Thyroid gland (tissue), 4 donors: ENCODE data around the gene NEDD4L.

Experiments used
- POLR2A ChIP-seq, 2 donors: fragments of 450-650 bp; IDR thresholded peaks; one replicate each; pipeline ENCODE4 v1.6.1; 2017; ENCODE audit warnings: antibody characterized with exemption in 2 of 2, mild to moderate bottlenecking in 2 of 2, moderate library complexity in 1 of 2
- TF ChIP-seq, protein P1 (sequence below), 6 experiments: fragments of 200-600 bp in 3 of 6; fragments of 450-650 bp in 3 of 6; sonication (generic) in 3 of 6; IDR thresholded peaks; one replicate each; pipeline ENCODE4 v1.5.1; 2016 to 2019; ENCODE audit warnings: antibody characterized with exemption in 6 of 6, mild to moderate bottlenecking in 2 of 6, inconsistent platforms in 1 of 6, moderate library complexity in 1 of 6

DNA sequence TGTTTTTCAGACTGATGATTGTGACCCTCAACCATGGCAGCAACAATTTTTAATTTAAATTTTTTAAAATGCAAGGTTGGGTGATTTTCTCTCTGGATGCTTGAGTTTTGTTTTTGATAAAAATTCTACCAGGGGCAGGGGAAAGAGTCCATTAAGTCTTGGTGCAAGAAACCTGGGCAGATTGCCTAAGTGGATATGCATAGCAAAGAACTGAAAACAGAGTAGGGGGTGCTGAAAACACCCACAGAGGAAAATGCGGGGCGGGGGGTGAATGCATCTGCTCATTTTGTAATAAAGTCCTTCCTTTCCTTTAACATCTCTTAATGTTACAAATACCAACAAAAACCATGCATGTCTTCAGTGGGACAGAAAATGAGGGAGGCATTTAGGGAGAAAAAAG is 138.0 kb downstream of the NEDD4L start:
- no peak for TF ChIP-seq POLR2A (IDR thresholded peaks at IDR 0.05)
- TF ChIP-seq, protein P1, sequence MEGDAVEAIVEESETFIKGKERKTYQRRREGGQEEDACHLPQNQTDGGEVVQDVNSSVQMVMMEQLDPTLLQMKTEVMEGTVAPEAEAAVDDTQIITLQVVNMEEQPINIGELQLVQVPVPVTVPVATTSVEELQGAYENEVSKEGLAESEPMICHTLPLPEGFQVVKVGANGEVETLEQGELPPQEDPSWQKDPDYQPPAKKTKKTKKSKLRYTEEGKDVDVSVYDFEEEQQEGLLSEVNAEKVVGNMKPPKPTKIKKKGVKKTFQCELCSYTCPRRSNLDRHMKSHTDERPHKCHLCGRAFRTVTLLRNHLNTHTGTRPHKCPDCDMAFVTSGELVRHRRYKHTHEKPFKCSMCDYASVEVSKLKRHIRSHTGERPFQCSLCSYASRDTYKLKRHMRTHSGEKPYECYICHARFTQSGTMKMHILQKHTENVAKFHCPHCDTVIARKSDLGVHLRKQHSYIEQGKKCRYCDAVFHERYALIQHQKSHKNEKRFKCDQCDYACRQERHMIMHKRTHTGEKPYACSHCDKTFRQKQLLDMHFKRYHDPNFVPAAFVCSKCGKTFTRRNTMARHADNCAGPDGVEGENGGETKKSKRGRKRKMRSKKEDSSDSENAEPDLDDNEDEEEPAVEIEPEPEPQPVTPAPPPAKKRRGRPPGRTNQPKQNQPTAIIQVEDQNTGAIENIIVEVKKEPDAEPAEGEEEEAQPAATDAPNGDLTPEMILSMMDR (IDR thresholded peaks at IDR 0.05): no peak
